ENCODE results near the gene HS3ST6. TPM values are rescaled to one million over a fixed set of nuclear protein-coding genes. Genes with fewer than 3 reads are reported as not detected.

HS3ST6 gene
- total RNA-seq, 1 experiment from 2014 or later, result 1.0 TPM

GRCh38 chr16:1950559-1950958 is 32.3 kb upstream of the HS3ST6 start (continued):
- TF ChIP-seq, protein P1, sequence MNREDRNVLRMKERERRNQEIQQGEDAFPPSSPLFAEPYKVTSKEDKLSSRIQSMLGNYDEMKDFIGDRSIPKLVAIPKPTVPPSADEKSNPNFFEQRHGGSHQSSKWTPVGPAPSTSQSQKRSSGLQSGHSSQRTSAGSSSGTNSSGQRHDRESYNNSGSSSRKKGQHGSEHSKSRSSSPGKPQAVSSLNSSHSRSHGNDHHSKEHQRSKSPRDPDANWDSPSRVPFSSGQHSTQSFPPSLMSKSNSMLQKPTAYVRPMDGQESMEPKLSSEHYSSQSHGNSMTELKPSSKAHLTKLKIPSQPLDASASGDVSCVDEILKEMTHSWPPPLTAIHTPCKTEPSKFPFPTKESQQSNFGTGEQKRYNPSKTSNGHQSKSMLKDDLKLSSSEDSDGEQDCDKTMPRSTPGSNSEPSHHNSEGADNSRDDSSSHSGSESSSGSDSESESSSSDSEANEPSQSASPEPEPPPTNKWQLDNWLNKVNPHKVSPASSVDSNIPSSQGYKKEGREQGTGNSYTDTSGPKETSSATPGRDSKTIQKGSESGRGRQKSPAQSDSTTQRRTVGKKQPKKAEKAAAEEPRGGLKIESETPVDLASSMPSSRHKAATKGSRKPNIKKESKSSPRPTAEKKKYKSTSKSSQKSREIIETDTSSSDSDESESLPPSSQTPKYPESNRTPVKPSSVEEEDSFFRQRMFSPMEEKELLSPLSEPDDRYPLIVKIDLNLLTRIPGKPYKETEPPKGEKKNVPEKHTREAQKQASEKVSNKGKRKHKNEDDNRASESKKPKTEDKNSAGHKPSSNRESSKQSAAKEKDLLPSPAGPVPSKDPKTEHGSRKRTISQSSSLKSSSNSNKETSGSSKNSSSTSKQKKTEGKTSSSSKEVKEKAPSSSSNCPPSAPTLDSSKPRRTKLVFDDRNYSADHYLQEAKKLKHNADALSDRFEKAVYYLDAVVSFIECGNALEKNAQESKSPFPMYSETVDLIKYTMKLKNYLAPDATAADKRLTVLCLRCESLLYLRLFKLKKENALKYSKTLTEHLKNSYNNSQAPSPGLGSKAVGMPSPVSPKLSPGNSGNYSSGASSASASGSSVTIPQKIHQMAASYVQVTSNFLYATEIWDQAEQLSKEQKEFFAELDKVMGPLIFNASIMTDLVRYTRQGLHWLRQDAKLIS (CRISPR knock-in tag; IDR thresholded peaks at IDR 0.05; ENCODE audit: borderline replicate concordance), result no peak
- TF ChIP-seq ZBTB21 (CRISPR knock-in tag; IDR thresholded peaks at IDR 0.05; ENCODE audit: borderline replicate concordance) (no peak), SMAD4 (CRISPR knock-in tag; IDR thresholded peaks at IDR 0.05) (no peak), NR2C2 (CRISPR knock-in tag; IDR thresholded peaks at IDR 0.05) (no peak), FOXJ3 (CRISPR knock-in tag; IDR thresholded peaks at IDR 0.05; ENCODE audit: borderline replicate concordance) (no peak), ELF4 (CRISPR knock-in tag; IDR thresholded peaks at IDR 0.05; ENCODE audit: low read depth) (no peak), NFATC4 (CRISPR knock-in tag; IDR thresholded peaks at IDR 0.05) (no peak), E2F1 (CRISPR knock-in tag; IDR thresholded peaks at IDR 0.05) (no peak)

DNA sequence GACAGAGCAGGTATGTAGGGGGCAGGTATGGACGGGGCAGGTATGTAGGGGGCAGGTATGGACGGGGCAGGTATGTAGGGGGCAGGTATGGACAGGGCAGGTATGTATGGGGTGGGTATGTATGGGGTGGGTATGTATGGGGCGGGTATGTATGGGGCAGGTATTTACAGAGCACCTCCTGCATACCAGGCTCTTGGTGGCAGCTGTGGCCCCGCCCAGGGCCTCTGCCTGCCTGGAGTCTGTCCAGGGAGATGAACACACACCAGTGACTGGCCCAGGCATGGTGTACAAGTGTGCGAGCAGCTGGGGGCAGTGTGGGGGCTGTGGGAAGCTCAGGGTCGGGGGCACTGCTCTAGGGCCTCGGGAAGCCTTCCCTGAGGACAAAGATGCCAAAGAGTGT is 31.8 kb upstream of the HS3ST6 start:
- ATAC-seq (no peak), DNase-seq (ENCODE audit: low spot score) (no peak)
- Mint-ChIP-seq H3K4me1 (peaks cover 4% of the 10 kb centered on the region), H3K27me3 (ENCODE audit: low read depth) (peaks cover 8% of the 10 kb centered on the region; the same call in 1 of the 2 replicates), H3K4me3 (no peak overlapping the region), H3K9me3 (no peaks in the 10 kb centered on the region), H3K36me3 (no peaks in the 10 kb centered on the region), H3K27ac (no peak overlapping the region)
- ChIA-PET POLR2A (no interaction called here), CTCF (interaction anchor here (1.0 to 3.8 kb wide), 2 partner anchors 8 to 21 kb away, joined by 3 to 29 read pairs; partner anchors contain the start of gene MSRB1)
- TF ChIP-seq GABPB1 (CRISPR knock-in tag; IDR thresholded peaks at IDR 0.05) (no peak), ZMAT4 (CRISPR knock-in tag; IDR thresholded peaks at IDR 0.05) (no peak), SMAD4 (CRISPR knock-in tag; IDR thresholded peaks at IDR 0.05) (no peak), ZNF317 (CRISPR knock-in tag; IDR thresholded peaks at IDR 0.05; ENCODE audit: borderline replicate concordance, low read depth) (no peak), MXD4 (CRISPR knock-in tag; IDR thresholded peaks at IDR 0.05; ENCODE audit: borderline replicate concordance) (no peak), HMGXB4 (CRISPR knock-in tag; IDR thresholded peaks at IDR 0.05) (no peak), ELF4 (CRISPR knock-in tag; IDR thresholded peaks at IDR 0.05; ENCODE audit: low read depth) (no peak)
- TF ChIP-seq, protein P2, sequence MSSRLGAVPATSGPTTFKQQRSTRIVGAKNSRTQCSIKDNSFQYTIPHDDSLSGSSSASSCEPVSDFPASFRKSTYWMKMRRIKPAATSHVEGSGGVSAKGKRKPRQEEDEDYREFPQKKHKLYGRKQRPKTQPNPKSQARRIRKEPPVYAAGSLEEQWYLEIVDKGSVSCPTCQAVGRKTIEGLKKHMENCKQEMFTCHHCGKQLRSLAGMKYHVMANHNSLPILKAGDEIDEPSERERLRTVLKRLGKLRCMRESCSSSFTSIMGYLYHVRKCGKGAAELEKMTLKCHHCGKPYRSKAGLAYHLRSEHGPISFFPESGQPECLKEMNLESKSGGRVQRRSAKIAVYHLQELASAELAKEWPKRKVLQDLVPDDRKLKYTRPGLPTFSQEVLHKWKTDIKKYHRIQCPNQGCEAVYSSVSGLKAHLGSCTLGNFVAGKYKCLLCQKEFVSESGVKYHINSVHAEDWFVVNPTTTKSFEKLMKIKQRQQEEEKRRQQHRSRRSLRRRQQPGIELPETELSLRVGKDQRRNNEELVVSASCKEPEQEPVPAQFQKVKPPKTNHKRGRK (CRISPR knock-in tag; IDR thresholded peaks at IDR 0.05; ENCODE audit: borderline replicate concordance), result no peak
- TF ChIP-seq, protein P3, sequence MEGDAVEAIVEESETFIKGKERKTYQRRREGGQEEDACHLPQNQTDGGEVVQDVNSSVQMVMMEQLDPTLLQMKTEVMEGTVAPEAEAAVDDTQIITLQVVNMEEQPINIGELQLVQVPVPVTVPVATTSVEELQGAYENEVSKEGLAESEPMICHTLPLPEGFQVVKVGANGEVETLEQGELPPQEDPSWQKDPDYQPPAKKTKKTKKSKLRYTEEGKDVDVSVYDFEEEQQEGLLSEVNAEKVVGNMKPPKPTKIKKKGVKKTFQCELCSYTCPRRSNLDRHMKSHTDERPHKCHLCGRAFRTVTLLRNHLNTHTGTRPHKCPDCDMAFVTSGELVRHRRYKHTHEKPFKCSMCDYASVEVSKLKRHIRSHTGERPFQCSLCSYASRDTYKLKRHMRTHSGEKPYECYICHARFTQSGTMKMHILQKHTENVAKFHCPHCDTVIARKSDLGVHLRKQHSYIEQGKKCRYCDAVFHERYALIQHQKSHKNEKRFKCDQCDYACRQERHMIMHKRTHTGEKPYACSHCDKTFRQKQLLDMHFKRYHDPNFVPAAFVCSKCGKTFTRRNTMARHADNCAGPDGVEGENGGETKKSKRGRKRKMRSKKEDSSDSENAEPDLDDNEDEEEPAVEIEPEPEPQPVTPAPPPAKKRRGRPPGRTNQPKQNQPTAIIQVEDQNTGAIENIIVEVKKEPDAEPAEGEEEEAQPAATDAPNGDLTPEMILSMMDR (IDR thresholded peaks at IDR 0.05), result no peak

All from WTC11 (cell line).